ENCODE results near the gene NFILZ. TPM values are rescaled to one million over a fixed set of nuclear protein-coding genes. Genes with fewer than 3 reads are reported as not detected.

Gene NFILZ
- total RNA-seq, 1 experiment from 2014 or later: not detected

- no peaks in the 10 kb centered on the region for H4K20me1 ChIP-seq (ENCODE audit: insufficient read depth)
- no peak overlapping the region for H3K4me3 ChIP-seq
- intact Hi-C loops (cut with micrococcal nuclease; ENCODE audit: unreplicated experiment): no loop called here
- ChIA-PET POLR2A (ENCODE audit: unreplicated experiment) (no interaction called here), CTCF (no interaction called here)
- no peaks in the 10 kb centered on the region for H3K9me2 ChIP-seq (ENCODE audit: insufficient read depth)
- H2AFZ ChIP-seq: no peak overlapping the region
- H3K79me2 ChIP-seq (ENCODE audit: low read depth): no peaks in the 10 kb centered on the region
- H3F3A ChIP-seq (ENCODE audit: insufficient read depth, low read depth): no peaks in the 10 kb centered on the region
- BruUV-seq (replicated peaks): no TSS peak
- peaks cover 59% of the 10 kb centered on the region for H3K27me3 ChIP-seq (ENCODE audit: insufficient read depth, low read depth)
- no peaks in the 10 kb centered on the region for H3K9me3 ChIP-seq (ENCODE audit: insufficient read depth, low read depth)
- no peak overlapping the region for H3K4me2 ChIP-seq
- no peak overlapping the region for H3K27ac ChIP-seq
- no peaks in the 10 kb centered on the region for H3K36me3 ChIP-seq (ENCODE audit: low read depth)
- no peak for DNase-seq
- TF ChIP-seq EZH2 (IDR thresholded peaks at IDR 0.05; ENCODE audit: low read depth): no peak
- no peak for TF ChIP-seq CTCF (conservative IDR thresholded peaks at IDR 0.05)
- H3K4me1 ChIP-seq (replicated peaks; ENCODE audit: insufficient read depth): no peaks in the 10 kb centered on the region
Measured at GRCh38 chr19:8663920-8664670, 33.7 kb downstream of the NFILZ start.

GRCh38 chr19:8664671-8665057 lies 34.2 kb downstream of the NFILZ start:
- no TSS peak for BruUV-seq (replicated peaks)
- H3K27me3 ChIP-seq (ENCODE audit: insufficient read depth, low read depth): peaks cover 59% of the 10 kb centered on the region
- no peak overlapping the region for H3K4me2 ChIP-seq
- no peaks in the 10 kb centered on the region for H3K9me3 ChIP-seq (ENCODE audit: insufficient read depth, low read depth)
- H3K36me3 ChIP-seq (ENCODE audit: low read depth): no peaks in the 10 kb centered on the region
- no peaks in the 10 kb centered on the region for H3F3A ChIP-seq (ENCODE audit: insufficient read depth, low read depth)
- H3K4me3 ChIP-seq: no peak overlapping the region
- H3K9me2 ChIP-seq (ENCODE audit: insufficient read depth): no peaks in the 10 kb centered on the region
- H3K4me1 ChIP-seq (replicated peaks; ENCODE audit: insufficient read depth): no peaks in the 10 kb centered on the region
- intact Hi-C loops (cut with micrococcal nuclease; ENCODE audit: unreplicated experiment): no loop called here
- H3K27ac ChIP-seq: no peak overlapping the region
- no peaks in the 10 kb centered on the region for H4K20me1 ChIP-seq (ENCODE audit: insufficient read depth)
- no peak for TF ChIP-seq EZH2 (IDR thresholded peaks at IDR 0.05; ENCODE audit: low read depth)
- TF ChIP-seq CTCF (conservative IDR thresholded peaks at IDR 0.05): no peak
- no peak for DNase-seq
- H2AFZ ChIP-seq: no peak overlapping the region
- no peaks in the 10 kb centered on the region for H3K79me2 ChIP-seq (ENCODE audit: low read depth)
- CTCF ChIA-PET: no interaction called here
- POLR2A ChIA-PET (ENCODE audit: unreplicated experiment): no interaction called here

GRCh38 chr19:8665468-8666213 lies 35.2 kb downstream of the NFILZ start:
- Histone ChIP-seq H3F3A (ENCODE audit: insufficient read depth, low read depth) (no peaks in the 10 kb centered on the region), H3K9me3 (ENCODE audit: insufficient read depth, low read depth) (no peaks in the 10 kb centered on the region), H3K9me2 (ENCODE audit: insufficient read depth) (no peaks in the 10 kb centered on the region), H3K36me3 (ENCODE audit: low read depth) (no peaks in the 10 kb centered on the region), H3K4me2 (no peak overlapping the region), H3K4me1 (replicated peaks; ENCODE audit: insufficient read depth) (no peaks in the 10 kb centered on the region), H2AFZ (no peak overlapping the region), H3K27me3 (ENCODE audit: insufficient read depth, low read depth) (peaks cover 57% of the 10 kb centered on the region; the same call in 1 of the 2 replicates), H3K4me3 (no peak overlapping the region), H4K20me1 (ENCODE audit: insufficient read depth) (no peaks in the 10 kb centered on the region), H3K27ac (no peak overlapping the region), H3K79me2 (ENCODE audit: low read depth) (no peaks in the 10 kb centered on the region)
- intact Hi-C loops (cut with micrococcal nuclease; ENCODE audit: unreplicated experiment): no loop called here
- no peak for TF ChIP-seq EZH2 (IDR thresholded peaks at IDR 0.05; ENCODE audit: low read depth)
- TF ChIP-seq CTCF (conservative IDR thresholded peaks at IDR 0.05): no peak
- CTCF ChIA-PET: no interaction called here
- DNase-seq: no peak
- no TSS peak for BruUV-seq (replicated peaks)
- POLR2A ChIA-PET (ENCODE audit: unreplicated experiment): no interaction called here
